Measurements from ENCODE around the gene PRPSAP2. TPM values are rescaled to one million over a fixed set of nuclear protein-coding genes. Genes with fewer than 3 reads are reported as not detected.

The PRPSAP2 gene
- total and polyA plus RNA-seq, 3 donors from 2014 or later = 42.8 to 56.1 (median 55.4) TPM

GRCh38 chr17:18889658-18890057, 31.7 kb downstream of the PRPSAP2 start:
- no peaks in the 10 kb centered on the region for H3K36me3 ChIP-seq (ENCODE audit: low read depth, missing control alignments)
- TF ChIP-seq CTCF (IDR thresholded peaks at IDR 0.05) (no peak), POLR2A (IDR thresholded peaks at IDR 0.05) (no peak)
- intact Hi-C loops (cut with DNase I; ENCODE audit: low total_unique reads) = no loop called here
- no peak overlapping the region for H3K4me3 ChIP-seq
- no peak overlapping the region for H3K27ac ChIP-seq
- H3K9me3 ChIP-seq = no peaks in the 10 kb centered on the region
- H3K27me3 ChIP-seq = no peaks in the 10 kb centered on the region
- H3K4me1 ChIP-seq = no peaks in the 10 kb centered on the region
- no peak for DNase-seq
- 64 to 71% methylated on average over 5 of the region's 5 CpGs for WGBS, 2 donors

GRCh38 chr17:18891541-18891940, 33.6 kb downstream of the PRPSAP2 start:
- Histone ChIP-seq H3K27ac (no peak overlapping the region), H3K9me3 (no peaks in the 10 kb centered on the region), H3K4me3 (no peak overlapping the region), H3K36me3 (ENCODE audit: low read depth, missing control alignments) (no peaks in the 10 kb centered on the region), H3K27me3 (no peaks in the 10 kb centered on the region), H3K4me1 (no peaks in the 10 kb centered on the region)
- no peak for DNase-seq
- intact Hi-C loops (cut with DNase I; ENCODE audit: low total_unique reads) = no loop called here
- 96 to 98% methylated on average over 6 of the region's 6 CpGs for WGBS, 2 donors
- TF ChIP-seq POLR2A (IDR thresholded peaks at IDR 0.05) = no peak

- Histone ChIP-seq H3K27ac (no peak overlapping the region), H3K9me3 (no peaks in the 10 kb centered on the region), H3K4me3 (no peak overlapping the region), H3K36me3 (ENCODE audit: low read depth, missing control alignments) (no peaks in the 10 kb centered on the region), H3K4me1 (no peaks in the 10 kb centered on the region), H3K27me3 (no peaks in the 10 kb centered on the region)
- intact Hi-C loops (cut with DNase I; ENCODE audit: low total_unique reads) = no loop called here
- WGBS, 2 donors = 73 to 79% methylated on average over 1 of the region's 1 CpG
- TF ChIP-seq CTCF (IDR thresholded peaks at IDR 0.05) (no peak), POLR2A (IDR thresholded peaks at IDR 0.05) (no peak)
- no peak for DNase-seq
These were observed 38.2 kb downstream of the PRPSAP2 start for GRCh38 chr17:18896146-18896545.

GRCh38 chr17:18896947-18897346, 39.0 kb downstream of the PRPSAP2 start:
- H3K4me3 ChIP-seq = no peak overlapping the region
- no peaks in the 10 kb centered on the region for H3K36me3 ChIP-seq (ENCODE audit: low read depth, missing control alignments)
- TF ChIP-seq POLR2A (IDR thresholded peaks at IDR 0.05) (no peak), CTCF (IDR thresholded peaks at IDR 0.05) (no peak)
- 93 to 98% methylated on average over 2 of the region's 2 CpGs for WGBS, 2 donors
- H3K27me3 ChIP-seq = no peaks in the 10 kb centered on the region
- intact Hi-C loops (cut with DNase I; ENCODE audit: low total_unique reads) = no loop called here
- no peak for DNase-seq
- no peaks in the 10 kb centered on the region for H3K4me1 ChIP-seq
- H3K27ac ChIP-seq = no peak overlapping the region
- H3K9me3 ChIP-seq = no peaks in the 10 kb centered on the region

GRCh38 chr17:18904482-18904881, 46.6 kb downstream of the PRPSAP2 start:
- intact Hi-C loops (cut with DNase I; ENCODE audit: low total_unique reads) = no loop called here
- Histone ChIP-seq H3K9me3 (no peaks in the 10 kb centered on the region), H3K27ac (no peak overlapping the region), H3K36me3 (ENCODE audit: low read depth, missing control alignments) (no peaks in the 10 kb centered on the region), H3K4me3 (no peak overlapping the region), H3K27me3 (no peaks in the 10 kb centered on the region), H3K4me1 (no peaks in the 10 kb centered on the region)
- DNase-seq = no peak
- 93 to 94% methylated on average over 5 of the region's 5 CpGs for WGBS, 2 donors
- TF ChIP-seq POLR2A (IDR thresholded peaks at IDR 0.05) = no peak
- no peak for TF ChIP-seq CTCF (IDR thresholded peaks at IDR 0.05)

Measured in testis (tissue), 3 donors.